T-helper 9 cell (primary cell): ENCODE measurements around the gene PER3.

ENCODE experiments used
- DNase-seq: peaks from one replicate; pipeline ENCODE4 v3.0.0-alpha.2; 2020

Gene PER3

GRCh38 chr1:7839526-7839925, 55.4 kb downstream of the PER3 start:
- DNase-seq: no peak

- no peak for DNase-seq
Observed at GRCh38 chr1:7842517-7842916, 58.4 kb downstream of the PER3 start.

GRCh38 chr1:7845761-7846160, 61.7 kb downstream of the PER3 start:
- DNase-seq: no peak

- no peak for DNase-seq
Observed at GRCh38 chr1:7846656-7847055, 62.6 kb downstream of the PER3 start.

- no peak for DNase-seq
Observed at GRCh38 chr1:7847599-7847998, 63.5 kb downstream of the PER3 start.

- no peak for DNase-seq
Observed at GRCh38 chr1:7850786-7851185, 66.7 kb downstream of the PER3 start.

- no peak for DNase-seq
Observed at GRCh38 chr1:7852804-7853683, 69.0 kb downstream of the PER3 start, which contains the start of gene UTS2. TSS of gene UTS2 (minus strand) at chr1:7853065. CDS start at chr1:7853003, 62 bp downstream.

- DNase-seq: no peak
Observed at GRCh38 chr1:7853684-7854026, 69.6 kb downstream of the PER3 start.

- DNase-seq: no peak
Observed at GRCh38 chr1:7856345-7856744, 72.3 kb downstream of the PER3 start.

- DNase-seq: no peak
Observed at GRCh38 chr1:7857000-7857399, 72.9 kb downstream of the PER3 start.

GRCh38 chr1:7857985-7858384, 73.9 kb downstream of the PER3 start:
- DNase-seq: no peak

- no peak for DNase-seq
Observed at GRCh38 chr1:7859406-7859805, 75.3 kb downstream of the PER3 start.

- no peak for DNase-seq
Observed at GRCh38 chr1:7860130-7860529, 76.0 kb downstream of the PER3 start.

GRCh38 chr1:7861452-7861851, 77.4 kb downstream of the PER3 start:
- no peak for DNase-seq

GRCh38 chr1:7862211-7863060, 78.3 kb downstream of the PER3 start:
- no peak for DNase-seq

- no peak for DNase-seq
Observed at GRCh38 chr1:7863756-7864328, 79.8 kb downstream of the PER3 start.

GRCh38 chr1:7865978-7866377, 81.9 kb downstream of the PER3 start:
- DNase-seq: no peak

GRCh38 chr1:7868070-7868780, 84.1 kb downstream of the PER3 start:
- DNase-seq: no peak

GRCh38 chr1:7869136-7869920, 85.2 kb downstream of the PER3 start:
- DNase-seq: no peak

- no peak for DNase-seq
Observed at GRCh38 chr1:7871136-7871535, 87.0 kb downstream of the PER3 start.

- no peak for DNase-seq
Observed at GRCh38 chr1:7873801-7874795, 90.0 kb downstream of the PER3 start.
